Activated T-helper 17 cell treated with anti-CD3 and anti-CD28 coated beads, Interleukin-2, amount 50 U/mL, for 72 hours (primary cell): ENCODE results near the gene ZNF284. TPM values are rescaled to one million over a fixed set of nuclear protein-coding genes. Genes with fewer than 3 reads are reported as not detected.
"Not testable (repeated sequence)": the region's sequence is repeated elsewhere in the genome, so short reads cannot be mapped to it uniquely, and the experiment has no call there.

Experiments used
- ATAC-seq: fragments of 150-1000 bp; cut with Tn5 transposase; replicated peaks from 2 replicates; pipeline ENCODE4 v1.10.0; 2021; ENCODE audit warnings: mild to moderate bottlenecking, moderate library complexity
- H3K27ac Mint-ChIP-seq: one replicate; pipeline ENCODE4 v1.8.0; 2022; ENCODE audit warnings: mixed read lengths
- H3K27me3 Mint-ChIP-seq: one replicate; pipeline ENCODE4 v1.8.0; 2022; ENCODE audit warnings: mixed read lengths
- H3K36me3 Mint-ChIP-seq: one replicate; pipeline ENCODE4 v1.8.0; 2022; ENCODE audit warnings: low read depth, mild to moderate bottlenecking, mixed read lengths
- H3K4me1 Mint-ChIP-seq: one replicate; pipeline ENCODE4 v1.8.0; 2022; ENCODE audit warnings: mixed read lengths
- H3K4me3 Mint-ChIP-seq: one replicate; pipeline ENCODE4 v1.8.0; 2022; ENCODE audit warnings: mild to moderate bottlenecking, mixed read lengths
- H3K9me3 Mint-ChIP-seq: one replicate; pipeline ENCODE4 v1.8.0; 2022; ENCODE audit warnings: mixed read lengths
- total RNA-seq, 2 donors: library from RNA; stranded (reverse); gene quantifications; one replicate each; pipeline ENCODE4 v1.2.3, GENCODE V29; 2022

ZNF284 gene
- total RNA-seq, 2 donors from 2014 or later: 1.2 to 3.6 TPM

DNA sequence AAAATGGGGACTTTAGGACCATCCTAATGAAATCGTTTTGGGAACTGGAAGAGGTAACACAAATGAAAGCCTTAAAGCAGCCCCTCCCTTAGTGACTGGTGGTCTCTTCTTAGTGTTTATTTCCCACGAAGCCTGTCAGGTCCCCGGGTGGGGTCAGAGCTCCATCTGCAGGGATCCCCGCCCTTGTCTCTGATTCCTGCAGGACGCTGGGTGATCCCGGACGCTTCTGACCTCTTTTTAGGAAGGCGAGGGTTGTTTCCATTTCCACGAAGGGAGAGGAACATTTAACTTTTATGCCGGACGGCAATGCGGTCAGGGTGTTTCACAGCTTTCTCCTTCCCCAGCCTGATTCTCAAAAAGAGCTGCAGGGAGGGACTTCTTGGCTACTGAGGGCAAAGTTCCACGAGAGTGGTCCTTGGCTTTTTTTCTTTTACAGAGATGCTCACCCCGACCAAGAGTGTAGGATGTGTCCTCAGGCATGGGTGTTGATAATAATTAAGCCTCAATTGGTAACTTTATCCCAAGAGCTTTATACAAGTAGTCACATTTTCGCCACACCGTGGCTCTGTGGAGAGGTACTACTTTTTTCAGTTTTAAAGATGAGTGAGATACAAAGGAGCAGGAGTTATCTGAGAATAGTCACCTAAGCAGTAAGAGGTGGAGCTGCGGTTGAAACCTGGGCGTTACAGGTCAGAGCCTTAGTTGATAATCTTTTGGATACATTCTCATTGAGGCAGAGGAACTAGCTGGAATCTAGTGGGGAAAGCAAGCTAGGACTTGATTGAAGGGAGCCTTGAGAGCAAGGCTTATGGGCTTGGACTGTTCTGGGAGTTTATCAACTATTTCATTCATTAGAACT is 813 bp downstream of the ZNF284 start:
- ATAC-seq: no peak
- Mint-ChIP-seq H3K36me3 (peaks cover 15% of the 10 kb centered on the region), H3K4me1 (peaks cover 16% of the 10 kb centered on the region), H3K27ac (peak overlapping the region; percentile 84), H3K4me3 (peak overlapping the region; percentile 96), H3K9me3 (peaks cover 14% of the 10 kb centered on the region), H3K27me3 (no peaks in the 10 kb centered on the region)

DNA sequence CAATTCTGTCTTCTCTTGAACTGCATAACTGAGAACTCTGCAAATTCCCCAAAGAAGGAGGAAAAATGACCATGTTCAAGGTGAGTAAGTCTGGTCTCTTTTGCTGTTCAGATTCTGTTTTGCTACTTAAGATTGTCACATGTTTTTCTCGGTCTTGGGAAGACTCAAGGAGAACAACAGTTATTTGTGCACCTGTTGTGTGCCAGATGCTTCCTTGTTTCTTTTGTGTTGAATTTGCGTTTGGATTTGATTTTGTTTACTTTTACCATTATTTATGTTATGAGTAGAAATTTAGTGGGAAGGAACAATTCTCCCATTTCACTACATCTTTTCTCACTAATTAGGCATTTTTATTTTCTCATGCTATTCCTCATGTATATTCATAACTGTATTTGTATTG is 4.4 kb downstream of the ZNF284 start:
- Mint-ChIP-seq H3K4me3 (no peak overlapping the region), H3K36me3 (peaks cover 32% of the 10 kb centered on the region), H3K27me3 (no peaks in the 10 kb centered on the region), H3K9me3 (peaks cover 5% of the 10 kb centered on the region), H3K27ac (no peak overlapping the region), H3K4me1 (peaks cover 11% of the 10 kb centered on the region)
- no peak for ATAC-seq

DNA sequence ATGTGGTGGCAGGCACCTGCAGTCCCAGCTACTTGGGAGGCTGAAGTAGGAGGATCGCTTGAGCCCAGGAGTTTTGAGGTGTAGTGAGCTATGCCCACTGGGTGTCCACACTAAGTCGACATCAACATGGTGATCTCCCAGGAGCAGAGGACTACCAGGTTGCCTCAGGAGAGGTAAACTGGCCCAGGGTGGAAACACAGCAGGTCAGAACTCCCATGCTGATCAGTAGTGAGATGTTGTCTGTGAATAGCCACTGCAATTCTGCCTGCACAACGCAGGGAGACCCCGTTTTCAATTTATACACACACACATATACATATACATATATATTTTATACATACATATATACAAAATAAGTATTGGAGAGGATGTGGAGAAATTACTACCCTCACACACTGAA is 20.1 kb downstream of the ZNF284 start:
- Mint-ChIP-seq H3K36me3 (peaks cover 20% of the 10 kb centered on the region), H3K4me1 (no peaks in the 10 kb centered on the region), H3K27ac (no peak overlapping the region), H3K27me3 (no peaks in the 10 kb centered on the region), H3K4me3 (no peak overlapping the region), H3K9me3 (no peaks in the 10 kb centered on the region)
- no peak for ATAC-seq

- Mint-ChIP-seq H3K4me3 (peak within 1 kb of the TSS; percentile 98), H3K4me1 (no peaks in the 10 kb centered on the region), H3K27me3 (no peaks in the 10 kb centered on the region), H3K9me3 (peaks cover 4% of the 10 kb centered on the region), H3K27ac (peak within 1 kb of the TSS; percentile 84), H3K36me3 (peaks cover 39% of the 10 kb centered on the region)
- peak; percentile 85 for ATAC-seq
Measured at GRCh38 chr19:44093931-44094765, 22.2 kb downstream of the ZNF284 start, which contains the start of gene ZNF224. Gene ZNF224, plus strand, starts transcription at chr19:44094361. Its CDS starts 3,513 bp downstream, at chr19:44097874.

DNA sequence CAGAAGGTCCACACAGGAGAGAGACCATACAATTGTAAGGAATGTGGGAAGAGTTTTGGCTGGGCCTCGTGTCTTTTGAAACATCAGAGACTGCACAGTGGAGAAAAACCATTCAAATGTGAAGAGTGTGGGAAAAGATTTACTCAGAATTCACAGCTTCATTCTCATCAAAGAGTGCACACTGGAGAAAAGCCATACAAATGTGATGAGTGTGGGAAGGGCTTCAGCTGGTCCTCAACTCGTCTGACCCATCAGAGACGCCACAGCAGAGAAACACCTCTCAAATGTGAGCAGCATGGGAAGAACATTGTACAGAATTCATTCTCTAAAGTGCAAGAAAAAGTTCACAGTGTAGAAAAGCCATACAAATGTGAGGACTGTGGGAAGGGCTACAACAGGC is 35.8 kb downstream of the ZNF284 start:
- H3K27me3 Mint-ChIP-seq: no peaks in the 10 kb centered on the region
- H3K27ac Mint-ChIP-seq: no peak overlapping the region
- peaks cover 37% of the 10 kb centered on the region for H3K9me3 Mint-ChIP-seq
- no peak overlapping the region for H3K4me3 Mint-ChIP-seq
- peaks cover 5% of the 10 kb centered on the region for H3K4me1 Mint-ChIP-seq
- peaks cover 55% of the 10 kb centered on the region for H3K36me3 Mint-ChIP-seq
- ATAC-seq: no peak

DNA sequence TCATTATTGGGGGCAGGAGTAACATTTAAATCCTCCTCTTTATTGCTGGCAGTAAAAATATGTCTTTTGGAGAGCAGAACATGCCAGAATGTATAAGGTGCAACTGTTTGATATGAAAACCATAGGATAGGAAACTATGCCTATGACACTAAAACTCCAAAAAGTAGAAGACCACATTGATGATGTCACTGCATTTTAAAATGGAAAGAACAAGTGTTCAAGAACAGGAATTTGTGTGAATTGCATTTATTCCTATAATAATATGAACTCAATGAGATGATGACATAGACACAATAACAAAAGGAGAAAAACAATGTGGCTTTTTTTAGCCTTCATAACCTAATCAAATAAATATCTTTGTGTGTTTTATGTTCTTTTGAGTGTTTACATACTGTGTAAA is 37.5 kb downstream of the ZNF284 start:
- Mint-ChIP-seq H3K27ac (no peak overlapping the region), H3K4me3 (no peak overlapping the region), H3K27me3 (no peaks in the 10 kb centered on the region), H3K4me1 (peaks cover 5% of the 10 kb centered on the region), H3K36me3 (peaks cover 38% of the 10 kb centered on the region), H3K9me3 (peaks cover 32% of the 10 kb centered on the region)
- ATAC-seq: no peak

GRCh38 chr19:44111910-44112463 is 40.0 kb downstream of the ZNF284 start:
- H3K36me3 Mint-ChIP-seq: peaks cover 20% of the 10 kb centered on the region
- no peaks in the 10 kb centered on the region for H3K27me3 Mint-ChIP-seq
- peaks cover 5% of the 10 kb centered on the region for H3K4me1 Mint-ChIP-seq
- peak overlapping the region; percentile 96 for H3K4me3 Mint-ChIP-seq
- no peak overlapping the region for H3K27ac Mint-ChIP-seq
- no peak for ATAC-seq
- H3K9me3 Mint-ChIP-seq: peaks cover 22% of the 10 kb centered on the region

- Mint-ChIP-seq H3K4me1 (peaks cover 5% of the 10 kb centered on the region), H3K9me3 (peaks cover 14% of the 10 kb centered on the region), H3K4me3 (peak overlapping the region; percentile 96), H3K27me3 (no peaks in the 10 kb centered on the region), H3K36me3 (peaks cover 13% of the 10 kb centered on the region), H3K27ac (peak overlapping the region; percentile 88)
- ATAC-seq: no peak
Measured at GRCh38 chr19:44112802-44113137, 40.8 kb downstream of the ZNF284 start.

DNA sequence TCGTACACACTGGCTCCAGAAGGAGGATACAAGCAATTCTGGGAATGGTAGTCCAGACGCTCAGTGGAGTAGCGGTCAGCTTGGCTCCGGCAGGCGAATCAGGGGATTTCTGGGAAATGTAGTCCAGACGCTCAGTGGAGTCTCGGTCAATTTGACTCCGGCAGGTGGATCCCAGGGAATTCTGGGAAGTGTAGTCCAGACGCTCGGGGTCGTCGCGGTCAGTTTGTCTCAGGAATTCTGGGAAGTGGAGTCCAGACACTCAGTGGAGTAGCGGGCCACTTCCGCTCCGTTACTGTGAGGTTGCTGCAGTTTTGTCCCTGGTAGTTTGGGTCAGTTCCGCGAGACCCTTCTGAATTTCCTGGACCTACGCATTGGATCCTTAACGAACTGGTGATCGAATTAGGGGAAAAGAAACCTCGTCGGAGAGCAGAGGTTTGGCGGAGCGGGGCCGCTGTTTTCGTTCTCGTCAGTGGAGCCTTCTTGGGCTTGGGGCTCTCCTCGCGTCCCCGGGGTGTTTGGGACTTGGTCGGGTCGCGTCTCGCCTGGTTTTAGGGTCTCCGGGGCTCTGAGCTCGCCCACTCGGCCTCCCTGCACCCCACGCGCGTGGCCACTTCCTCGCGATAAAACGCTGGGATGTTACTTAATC is 41.3 kb downstream of the ZNF284 start, which contains the start of gene ZNF225:
Gene ZNF225 (plus strand): TSS at position 262 of the 646 bp plus-strand sequence. CDS start 2,429 bp downstream, outside the sequence.
- Mint-ChIP-seq H3K4me3 (peak within 1 kb of the TSS; percentile 96), H3K4me1 (peaks cover 5% of the 10 kb centered on the region), H3K27ac (peak within 1 kb of the TSS; percentile 88), H3K9me3 (peaks cover 9% of the 10 kb centered on the region), H3K36me3 (peaks cover 8% of the 10 kb centered on the region), H3K27me3 (no peaks in the 10 kb centered on the region)
- peak; percentile 92 for ATAC-seq

DNA sequence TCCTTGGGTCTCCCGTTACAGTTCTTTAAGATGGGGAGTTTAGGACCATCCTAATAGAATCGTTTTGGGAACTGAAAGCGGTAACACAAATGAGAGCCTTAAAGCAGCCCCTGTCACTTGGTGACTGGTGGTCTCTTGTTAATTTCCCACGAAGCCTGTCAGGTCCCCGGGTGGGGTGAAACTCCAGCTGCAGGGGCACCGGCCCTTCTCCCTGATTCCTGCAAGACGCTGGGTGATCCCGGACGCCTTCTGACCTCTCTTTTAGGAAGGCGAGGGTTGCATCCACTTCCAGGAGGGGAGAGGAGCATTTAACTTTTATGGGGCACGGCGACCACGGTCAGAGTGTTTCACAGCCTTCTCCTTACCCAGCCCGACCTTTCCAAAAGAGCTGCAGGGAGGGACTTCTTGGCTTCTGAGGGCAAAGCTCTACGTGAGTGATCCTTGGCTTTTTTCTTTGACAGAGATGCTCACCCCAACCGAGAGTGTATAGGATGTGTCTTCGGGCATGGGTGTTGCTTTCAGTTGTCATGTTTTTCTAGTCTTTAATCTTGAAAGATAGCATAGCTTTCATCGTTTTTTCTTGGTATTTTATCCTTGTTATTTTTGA is 41.9 kb downstream of the ZNF284 start:
- peak overlapping the region; percentile 88 for H3K27ac Mint-ChIP-seq
- H3K27me3 Mint-ChIP-seq: no peaks in the 10 kb centered on the region
- H3K9me3 Mint-ChIP-seq: peaks cover 9% of the 10 kb centered on the region
- ATAC-seq: peak; percentile 27
- peaks cover 5% of the 10 kb centered on the region for H3K4me1 Mint-ChIP-seq
- peak overlapping the region; percentile 96 for H3K4me3 Mint-ChIP-seq
- H3K36me3 Mint-ChIP-seq: peaks cover 7% of the 10 kb centered on the region

DNA sequence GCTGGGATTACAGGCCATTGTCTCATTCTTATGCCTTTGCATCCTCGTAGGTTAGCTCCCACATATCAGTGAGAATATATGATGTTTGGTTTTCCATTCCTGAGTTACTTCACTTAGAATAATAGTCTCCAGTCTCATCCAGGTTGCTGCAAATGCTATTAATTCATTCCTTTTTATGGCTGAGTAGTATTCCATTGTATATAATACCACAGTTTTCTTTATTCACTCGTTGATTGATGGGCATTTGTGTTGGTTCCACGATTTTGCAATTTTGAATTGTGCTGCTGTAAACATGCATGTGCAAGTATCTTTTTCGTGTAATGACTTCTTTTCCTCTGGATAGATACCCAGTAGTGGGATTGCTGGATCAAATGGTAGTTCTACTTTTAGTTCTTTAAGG is 49.2 kb downstream of the ZNF284 start:
- not testable (repeated sequence) for H3K27ac Mint-ChIP-seq, H3K36me3 Mint-ChIP-seq, H3K27me3 Mint-ChIP-seq, ATAC-seq, H3K4me3 Mint-ChIP-seq, H3K4me1 Mint-ChIP-seq
- H3K9me3 Mint-ChIP-seq: peaks cover 31% of the 10 kb centered on the region

GRCh38 chr19:44131955-44132354 is 60.0 kb downstream of the ZNF284 start:
- Mint-ChIP-seq H3K36me3 (no peaks in the 10 kb centered on the region), H3K27me3 (no peaks in the 10 kb centered on the region), H3K9me3 (peaks cover 15% of the 10 kb centered on the region), H3K27ac (no peak overlapping the region), H3K4me3 (no peak overlapping the region), H3K4me1 (no peaks in the 10 kb centered on the region)
- no peak for ATAC-seq
